DMS53 (cell line): ENCODE measurements around the gene OR1N1.
"Not testable (repeated sequence)": the region's sequence is repeated elsewhere in the genome, so short reads cannot be mapped to it uniquely, and the experiment has no call there.

ENCODE experiments used
- DNase-seq: peaks from one replicate; lab custom pipeline; 2025; lab: John Stamatoyannopoulos, UW

The OR1N1 gene, protein sequence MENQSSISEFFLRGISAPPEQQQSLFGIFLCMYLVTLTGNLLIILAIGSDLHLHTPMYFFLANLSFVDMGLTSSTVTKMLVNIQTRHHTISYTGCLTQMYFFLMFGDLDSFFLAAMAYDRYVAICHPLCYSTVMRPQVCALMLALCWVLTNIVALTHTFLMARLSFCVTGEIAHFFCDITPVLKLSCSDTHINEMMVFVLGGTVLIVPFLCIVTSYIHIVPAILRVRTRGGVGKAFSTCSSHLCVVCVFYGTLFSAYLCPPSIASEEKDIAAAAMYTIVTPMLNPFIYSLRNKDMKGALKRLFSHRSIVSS

DNA sequence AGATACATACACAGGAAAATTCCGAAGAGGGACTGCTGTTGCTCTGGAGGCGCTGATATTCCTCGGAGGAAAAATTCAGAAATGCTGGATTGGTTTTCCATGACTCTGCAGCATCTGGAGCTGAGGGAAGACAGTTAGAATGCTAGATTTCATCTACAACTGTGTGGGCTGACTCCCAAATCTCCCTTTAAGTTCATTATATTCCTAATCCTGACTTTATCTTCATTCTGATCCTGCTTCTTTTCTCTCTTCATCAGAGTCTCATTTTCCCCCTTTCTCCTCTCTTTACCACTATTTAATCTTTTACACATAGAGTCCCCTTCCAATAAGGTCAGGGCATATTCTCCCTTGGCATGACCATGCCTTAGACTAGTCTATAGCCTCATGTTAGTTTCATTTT lies at the start of gene OR1N1:
OR1N1 (minus strand) TSS at position 101 of the 400 bp plus-strand sequence; CDS start at position 101, 0 bp downstream.
- no peak for DNase-seq

DNA sequence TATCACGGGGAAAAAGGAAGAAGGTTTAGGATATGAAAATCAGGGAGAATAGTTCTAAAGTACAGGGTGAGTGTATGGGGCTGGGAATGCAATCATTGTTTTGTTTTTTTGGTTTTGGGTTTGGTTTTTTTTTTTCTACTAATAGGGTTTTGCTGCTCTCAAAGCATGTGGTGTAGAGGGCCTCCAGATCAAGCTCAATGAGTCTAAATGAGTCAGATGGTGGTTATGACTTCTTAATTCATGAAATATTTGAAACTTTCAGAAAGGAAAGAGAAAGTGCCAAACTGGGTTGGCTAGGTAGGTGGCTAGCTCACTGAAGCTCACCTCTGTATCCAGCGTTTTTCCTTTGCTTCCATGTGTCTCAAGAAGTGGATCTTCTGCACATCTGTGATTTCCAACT lies 45.4 kb upstream of the OR1N1 start:
- DNase-seq = no peak

DNA sequence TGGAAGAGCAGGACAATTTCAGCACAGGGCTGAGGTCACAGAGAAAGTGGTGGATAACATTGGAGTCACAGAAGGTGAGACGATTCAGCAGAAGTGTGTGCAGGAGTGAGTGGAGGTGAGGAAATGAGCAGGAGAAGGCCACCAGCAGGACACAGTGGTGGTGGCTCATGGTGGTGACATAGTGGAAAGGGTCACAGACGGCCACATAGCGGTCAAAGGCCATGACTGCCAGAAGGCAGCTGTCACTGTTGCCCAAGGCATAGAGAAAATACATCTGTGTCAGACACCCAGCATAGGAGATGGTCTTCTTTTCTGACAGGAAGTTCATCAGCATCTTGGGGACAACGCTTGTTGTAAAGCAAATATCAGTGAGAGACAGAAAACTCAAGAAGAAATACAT lies 40.8 kb upstream of the OR1N1 start:
- DNase-seq = peak; percentile 35

DNA sequence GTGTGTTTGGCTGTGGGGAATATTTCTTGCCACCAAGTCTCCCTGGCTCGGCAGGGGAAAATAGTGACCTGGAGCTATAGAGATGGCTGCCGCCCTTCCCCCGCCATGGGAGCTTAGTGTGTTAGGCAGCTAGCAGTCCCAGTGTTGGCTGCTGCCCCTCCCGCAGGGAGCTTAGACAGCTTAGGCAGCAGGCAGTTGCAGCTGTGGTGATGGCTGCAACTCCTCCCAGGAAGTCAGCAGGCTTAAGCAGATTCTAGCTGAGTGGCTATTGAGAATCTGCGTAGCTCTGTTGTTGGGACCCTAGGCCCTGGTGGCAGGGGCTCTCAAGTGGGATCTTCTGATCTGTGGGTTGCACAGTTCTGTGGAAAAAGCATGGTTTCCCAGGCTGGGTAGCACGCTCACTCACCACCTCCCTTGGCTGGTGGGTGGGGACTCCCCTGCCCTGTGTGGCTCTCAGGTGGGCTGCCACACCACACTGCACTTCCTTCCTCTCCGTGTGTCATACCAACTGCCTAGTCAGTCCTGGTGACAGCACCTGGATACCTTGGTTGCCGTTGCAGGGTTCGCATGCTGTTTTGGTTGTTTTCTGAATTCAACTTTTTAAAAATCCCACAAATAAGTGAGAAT lies 35.2 kb upstream of the OR1N1 start:
- DNase-seq = no peak

DNA sequence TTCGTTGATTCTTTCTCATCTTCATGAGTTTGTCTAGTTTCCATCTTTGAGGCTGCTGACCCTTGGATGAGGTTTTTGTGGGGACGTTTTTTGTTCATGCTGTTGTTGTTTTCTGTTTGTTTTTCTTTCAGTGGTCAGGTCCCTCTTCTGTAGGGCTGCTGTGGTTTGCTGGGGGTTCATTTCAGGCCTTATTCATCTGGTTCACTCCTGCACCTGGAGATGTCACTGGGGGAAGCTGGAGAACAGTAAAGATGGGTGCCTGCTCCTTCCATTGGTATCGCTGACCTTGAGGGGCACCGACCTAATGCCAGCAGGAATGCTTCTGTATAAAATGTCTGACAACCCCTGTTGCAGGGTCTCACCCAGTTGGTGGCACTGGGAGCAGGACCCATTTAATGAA lies 34.4 kb upstream of the OR1N1 start:
- no peak for DNase-seq

DNA sequence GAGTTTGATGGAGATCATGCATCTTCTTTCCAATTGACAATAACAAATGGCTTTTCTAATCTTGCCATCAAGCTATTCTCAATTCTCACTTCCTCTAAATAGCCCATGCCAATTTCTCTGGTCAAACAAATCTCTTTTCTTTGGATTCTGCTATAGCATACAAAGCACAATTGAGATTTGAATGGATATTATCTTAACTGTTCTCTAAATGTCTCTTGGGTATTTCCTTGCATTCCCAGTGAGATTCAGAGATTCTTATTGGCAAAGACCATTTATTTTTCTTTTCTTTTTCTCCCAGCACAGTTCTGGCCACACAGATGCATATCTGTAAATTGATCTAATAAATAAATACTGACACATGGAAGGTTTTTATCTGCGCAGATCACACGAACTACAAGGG lies 25.7 kb upstream of the OR1N1 start, which contains the start of gene OR1N2:
OR1N2 (plus strand) TSS at position 301 of the 400 bp plus-strand sequence. CDS start 100 bp downstream, outside the sequence.
- no peak for DNase-seq

DNA sequence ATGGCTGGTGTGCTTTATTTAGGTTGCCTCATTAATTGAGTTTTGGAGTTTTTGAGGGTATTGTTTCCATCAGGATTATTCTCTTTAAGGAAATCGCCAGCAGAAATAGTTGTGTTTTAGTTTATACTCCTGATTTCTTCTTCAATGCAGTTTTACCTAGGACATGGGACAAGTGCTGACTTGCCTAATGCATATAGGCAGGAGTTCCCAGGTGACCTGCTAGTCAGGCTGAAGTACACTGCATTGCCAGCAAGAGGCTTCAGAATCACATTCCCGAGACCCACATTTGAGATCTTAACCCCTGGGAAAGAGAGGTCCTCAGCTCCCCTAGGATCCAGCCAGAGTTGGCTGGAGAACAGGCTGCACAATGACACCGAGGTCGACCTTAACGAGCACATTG lies 24.3 kb upstream of the OR1N1 start:
- DNase-seq = no peak

DNA sequence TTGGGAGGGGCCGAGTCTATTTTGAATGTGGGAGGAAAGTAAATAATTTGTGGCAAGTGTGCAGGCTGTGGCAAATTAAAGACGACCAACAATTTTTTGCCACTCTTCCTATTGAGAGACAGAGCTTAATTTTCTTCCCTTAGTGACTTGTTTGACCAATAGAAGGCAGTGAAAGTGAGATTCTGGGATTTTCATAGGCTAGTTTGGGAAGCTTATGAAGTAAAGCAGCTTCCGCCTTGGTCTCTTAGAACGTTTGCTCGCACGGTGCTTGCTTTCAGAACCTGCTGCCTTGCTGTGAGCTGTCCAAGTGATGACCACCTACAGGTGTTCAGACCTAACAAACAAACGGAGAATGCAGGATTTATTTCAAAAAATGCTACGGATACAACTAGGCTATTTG lies 19.1 kb upstream of the OR1N1 start:
- no peak for DNase-seq

DNA sequence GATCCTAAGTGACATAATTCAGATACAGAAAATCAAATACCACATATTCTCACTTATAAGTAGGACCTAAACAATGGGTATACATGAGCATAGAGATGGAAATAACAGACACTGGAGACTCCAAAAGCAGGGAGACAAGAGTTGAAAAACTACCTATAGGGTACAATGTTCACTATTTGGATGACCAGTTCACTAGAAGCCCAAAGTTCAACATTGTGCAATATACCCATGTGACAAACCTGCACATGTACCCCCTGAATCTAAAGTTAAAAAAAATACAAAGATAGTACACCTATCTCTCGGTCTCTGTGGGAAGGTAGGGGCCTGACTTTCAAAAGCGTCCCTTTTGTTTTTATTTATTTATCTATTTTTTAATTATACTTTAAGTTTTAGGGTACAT lies 11.7 kb upstream of the OR1N1 start:
- DNase-seq = no peak

DNA sequence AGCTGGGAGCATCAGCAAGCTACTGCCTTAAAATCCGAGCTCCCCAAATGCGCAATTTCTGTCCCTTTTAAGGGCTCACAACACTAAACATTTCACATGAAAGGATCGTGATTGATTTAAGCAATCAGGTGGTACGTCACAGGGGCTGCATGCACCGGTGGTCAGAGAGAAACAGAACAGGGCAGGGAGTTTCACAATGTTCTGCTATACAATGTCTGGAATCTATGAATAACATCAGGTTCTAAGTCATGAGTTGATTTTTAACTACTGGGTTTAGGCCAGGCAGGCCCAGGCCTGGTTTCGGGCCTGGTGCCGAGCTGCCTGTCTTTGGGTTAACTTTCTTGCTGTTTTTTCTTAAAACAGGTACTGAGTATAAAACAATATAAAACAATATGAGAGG lies 10.0 kb upstream of the OR1N1 start:
- DNase-seq = not testable (repeated sequence)

DNA sequence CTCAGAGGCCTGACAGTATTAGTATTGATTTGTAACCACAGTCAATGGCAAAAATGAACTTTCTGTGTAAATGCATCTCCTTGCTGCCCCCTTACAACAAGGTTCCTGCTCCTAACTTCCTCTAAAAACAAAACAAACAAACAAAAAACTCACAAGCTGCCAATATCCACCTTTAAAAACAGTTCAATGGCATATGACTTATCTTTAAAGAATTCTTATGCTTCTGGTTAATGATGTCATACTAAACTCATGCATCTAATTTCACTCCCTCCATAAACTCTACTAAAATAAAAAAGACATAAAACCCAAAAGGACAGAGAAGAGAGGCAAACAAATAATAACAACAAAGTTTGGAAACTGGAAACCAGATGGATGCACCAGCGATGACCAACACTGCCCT lies 9.0 kb upstream of the OR1N1 start:
- DNase-seq = no peak

DNA sequence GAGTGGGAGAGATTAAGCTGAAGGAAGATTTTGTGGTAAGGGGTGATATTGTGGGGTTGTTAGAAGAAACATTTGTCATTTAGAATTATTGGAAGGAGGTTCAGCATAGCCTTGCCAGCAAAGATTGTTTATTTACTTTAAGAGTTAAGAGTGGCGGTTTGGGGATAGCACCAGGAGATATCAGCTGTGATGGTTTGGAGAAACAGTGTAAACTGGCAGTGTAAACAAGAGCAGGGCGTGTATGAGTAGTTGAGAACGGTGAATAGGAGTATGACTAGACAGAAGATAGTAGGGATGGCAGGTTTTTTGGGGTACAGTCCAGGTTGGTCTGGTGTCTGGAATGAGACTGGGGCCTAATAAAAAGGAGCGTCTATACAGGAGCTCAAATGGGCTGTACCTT lies 4.1 kb upstream of the OR1N1 start:
- DNase-seq = not testable (repeated sequence)

DNA sequence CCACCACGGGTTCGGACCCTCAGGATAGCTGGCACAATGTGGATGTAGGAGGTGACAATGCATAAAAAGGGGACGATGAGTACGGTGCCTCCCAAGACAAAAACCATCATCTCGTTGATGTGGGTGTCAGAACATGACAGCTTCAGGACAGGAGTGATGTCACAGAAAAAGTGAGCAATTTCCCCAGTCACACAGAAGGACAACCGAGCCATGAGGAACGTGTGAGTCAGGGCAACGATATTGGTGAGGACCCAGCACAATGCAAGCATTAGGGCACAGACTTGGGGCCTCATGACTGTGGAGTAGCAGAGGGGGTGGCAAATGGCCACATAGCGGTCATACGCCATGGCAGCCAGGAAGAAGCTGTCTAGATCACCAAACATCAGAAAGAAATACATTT lies 491 bp downstream of the OR1N1 start:
- DNase-seq = no peak

DNA sequence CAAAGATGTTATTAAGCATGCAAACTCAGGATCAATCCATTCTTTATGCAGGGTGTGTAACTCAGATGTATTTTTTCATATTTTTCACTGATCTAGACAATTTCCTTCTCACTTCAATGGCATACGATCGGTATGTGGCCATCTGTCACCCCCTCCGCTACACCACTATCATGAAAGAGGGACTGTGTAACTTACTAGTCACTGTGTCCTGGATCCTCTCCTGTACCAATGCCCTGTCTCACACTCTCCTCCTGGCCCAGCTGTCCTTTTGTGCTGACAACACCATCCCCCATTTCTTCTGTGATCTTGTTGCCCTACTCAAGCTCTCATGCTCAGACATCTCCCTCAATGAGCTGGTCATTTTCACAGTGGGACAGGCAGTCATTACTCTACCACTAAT lies 7.7 kb downstream of the OR1N1 start:
- DNase-seq = no peak

DNA sequence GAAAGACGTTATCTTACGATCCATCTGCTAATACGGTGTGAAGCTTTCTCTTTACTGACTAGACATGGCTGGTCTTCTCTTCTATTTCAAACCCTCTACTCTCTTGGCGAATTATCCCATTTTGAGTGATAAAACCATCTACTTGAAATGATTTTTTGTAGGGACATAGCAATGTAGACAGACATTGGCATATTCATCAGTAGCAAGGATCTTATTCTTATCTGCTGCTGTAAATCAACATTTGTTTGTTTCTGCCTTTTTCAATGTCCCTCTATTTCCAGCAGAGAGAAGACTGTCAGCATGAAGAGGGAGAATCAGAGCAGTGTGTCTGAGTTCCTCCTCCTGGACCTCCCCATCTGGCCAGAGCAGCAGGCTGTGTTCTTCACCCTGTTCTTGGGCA lies 8.3 kb downstream of the OR1N1 start, which contains the start of gene OR1J4:
OR1J4 (plus strand) TSS at position 301 of the 400 bp plus-strand sequence; CDS start at position 301, 0 bp downstream.
- DNase-seq = no peak

DNA sequence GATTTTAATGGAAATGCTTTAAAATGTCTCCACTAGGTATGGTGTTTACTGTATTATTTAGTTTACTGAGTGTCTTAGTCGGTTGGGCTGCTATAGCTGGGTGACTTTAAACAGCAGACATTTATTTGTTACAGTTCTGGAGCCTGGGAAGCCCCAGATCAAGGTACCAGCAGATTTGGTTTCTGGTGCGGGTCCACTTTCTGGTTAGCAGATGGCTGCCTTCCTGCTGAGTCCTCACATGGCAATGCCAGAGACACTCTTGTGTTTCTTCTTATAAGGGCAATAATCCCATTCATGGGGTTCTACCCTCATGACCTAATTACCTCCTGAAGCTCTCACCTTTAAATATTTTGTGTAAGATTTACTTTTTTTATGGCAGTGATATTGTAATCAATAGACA lies 8.9 kb downstream of the OR1N1 start:
- DNase-seq = no peak

DNA sequence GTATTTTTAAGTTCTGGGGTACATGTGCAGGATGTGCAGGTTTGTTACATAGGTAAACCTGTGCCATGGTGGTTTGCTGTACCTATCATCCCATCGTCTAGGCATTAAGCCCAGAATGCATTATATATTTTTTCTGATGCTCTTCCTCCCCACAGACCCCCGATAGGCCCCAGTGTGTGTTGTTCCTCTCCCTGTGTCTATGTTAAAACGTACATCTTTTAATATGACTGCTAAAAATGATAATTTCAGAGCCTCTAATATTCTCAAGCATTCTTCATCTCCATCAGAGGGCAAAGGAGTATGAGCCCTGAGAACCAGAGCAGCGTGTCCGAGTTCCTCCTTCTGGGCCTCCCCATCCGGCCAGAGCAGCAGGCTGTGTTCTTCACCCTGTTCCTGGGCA lies 16.6 kb downstream of the OR1N1 start, which contains the start of gene OR1J2:
OR1J2 (plus strand) TSS at position 301 of the 400 bp plus-strand sequence; CDS start at position 301, 0 bp downstream.
- no peak for DNase-seq

DNA sequence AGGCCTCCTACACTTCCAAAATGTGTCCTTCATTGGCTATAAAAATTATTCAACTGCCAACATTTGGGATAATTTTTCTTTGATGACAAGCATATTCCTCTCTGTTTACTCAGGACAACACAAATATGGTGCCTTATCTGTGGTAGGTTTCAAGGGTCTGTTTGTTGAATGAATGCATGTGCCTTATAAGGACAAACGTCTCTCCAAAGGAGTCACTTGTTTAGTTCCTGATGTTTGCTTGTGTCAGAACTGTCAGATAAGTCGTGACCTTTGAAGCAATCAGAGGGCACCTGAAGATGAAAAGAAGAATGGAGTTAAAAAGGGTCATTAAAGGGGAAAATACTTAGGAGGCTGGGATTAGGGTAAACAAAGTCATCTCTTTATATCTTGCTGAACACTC lies 20.1 kb downstream of the OR1N1 start:
- no peak for DNase-seq

DNA sequence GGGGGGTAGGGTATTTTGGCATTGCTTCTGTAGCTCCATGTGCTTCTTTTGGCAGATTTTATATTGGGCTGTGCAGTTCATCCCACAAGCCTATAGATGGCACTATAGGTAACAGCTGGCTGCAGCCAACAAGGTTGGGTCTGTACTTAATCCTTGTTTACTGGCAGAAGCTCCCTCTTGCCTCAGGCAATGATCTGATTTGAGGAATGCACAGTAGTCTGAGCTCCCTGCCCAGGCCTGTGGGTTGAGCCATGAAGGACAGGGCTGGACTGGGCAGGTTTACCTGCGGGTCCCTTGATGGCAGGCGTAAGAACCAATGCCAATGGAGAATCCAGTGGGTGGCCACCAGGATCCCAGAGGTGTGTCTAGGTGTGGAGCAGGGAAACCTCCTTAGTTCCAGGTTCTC lies 28.2 kb downstream of the OR1N1 start:
- DNase-seq = peak; percentile 72

DNA sequence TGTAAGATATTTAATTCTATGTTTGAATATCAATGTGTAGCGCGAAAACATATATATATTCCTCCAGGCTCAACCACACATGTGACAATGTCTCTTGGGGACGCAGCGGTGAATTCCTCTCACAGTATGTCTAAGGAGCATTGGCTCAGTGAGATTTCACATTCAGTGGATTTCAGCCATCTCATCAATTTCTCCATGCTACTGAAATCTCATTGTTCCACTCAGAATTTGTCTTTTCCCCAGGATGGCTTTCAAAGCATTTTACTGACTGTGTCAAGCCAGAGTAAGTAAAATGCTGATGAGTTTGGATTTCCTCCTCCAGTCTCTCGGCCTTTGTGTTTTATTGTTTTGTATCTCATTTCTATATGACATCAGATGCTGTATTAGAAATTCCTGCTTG lies 48.0 kb downstream of the OR1N1 start:
- no peak for DNase-seq

DNA sequence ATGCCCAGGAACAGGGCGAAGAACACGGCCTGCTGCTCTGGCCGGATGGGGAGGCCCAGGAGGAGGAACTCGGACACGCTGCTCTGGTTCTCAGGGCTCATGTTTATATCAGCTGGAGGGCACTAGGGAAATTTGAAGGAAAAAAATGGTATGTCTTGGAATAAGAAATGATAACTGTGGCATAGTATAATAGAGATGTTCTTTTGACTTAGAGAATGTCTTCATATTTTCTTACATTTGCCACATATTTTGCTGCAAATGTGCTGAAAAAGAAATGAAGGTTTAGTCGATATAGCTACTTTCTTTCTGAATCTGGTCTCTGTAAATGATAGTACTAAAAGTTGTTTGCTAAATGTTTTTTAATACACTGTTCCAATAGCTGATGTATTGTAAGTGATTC lies 49.3 kb downstream of the OR1N1 start, which contains the start of gene OR1J1:
OR1J1 (minus strand) TSS at position 101 of the 400 bp plus-strand sequence; CDS start at position 101, 0 bp downstream.
- no peak for DNase-seq

DNA sequence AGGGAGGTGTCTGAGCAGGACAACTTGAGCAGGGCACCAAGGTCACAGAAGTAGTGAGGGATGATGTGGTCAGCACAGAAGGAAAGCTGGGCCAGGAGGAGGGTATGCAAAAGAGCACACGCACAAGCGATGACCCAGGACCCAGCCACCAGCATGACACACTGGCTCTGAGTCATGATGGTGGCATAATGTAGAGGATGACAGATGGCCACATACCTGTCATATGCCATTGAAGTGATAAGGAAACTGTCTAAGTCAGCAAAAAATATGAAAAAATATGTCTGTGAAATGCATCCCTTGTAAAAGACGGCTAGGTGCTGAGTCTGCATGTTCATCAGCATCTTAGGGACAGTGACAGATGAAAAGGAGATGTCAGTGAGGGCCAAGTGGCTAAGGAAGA lies 49.7 kb downstream of the OR1N1 start:
- DNase-seq = peak; percentile 20
